SK-N-MC (cell line): Measurements from ENCODE around the gene TALDO1.

Experiments
- EZH2 ChIP-seq: fragments of 200-600 bp; sonication (generic); IDR thresholded peaks from one replicate; pipeline ENCODE4 v1.6.1; 2017; ENCODE audit warnings: antibody characterized with exemption
- POLR2AphosphoS5 ChIP-seq: IDR thresholded peaks from 2 replicates; pipeline ENCODE4 v1.6.1; 2012; ENCODE audit warnings: mild to moderate bottlenecking, low read depth, low read length, borderline replicate concordance

GRCh38 chr11:795634-796564 is 48.6 kb downstream of the TALDO1 start:
- TF ChIP-seq POLR2AphosphoS5: peak; percentile 46
- no peak for TF ChIP-seq EZH2
